ENCODE data around the gene MORC1. TPM values are rescaled to one million over a fixed set of nuclear protein-coding genes. Genes with fewer than 3 reads are reported as not detected.

MORC1 gene
- total RNA-seq, 2 experiments from 2014 or later: not detected

- Histone ChIP-seq H3K4me3 (ENCODE audit: low read length) (no peak overlapping the region), H3K9me3 (ENCODE audit: control insufficient read depth in 1 of 2, insufficient read depth in 1 of 2, low read length in 2 of 2) (no peaks in the 10 kb centered on the region), H3K36me3 (ENCODE audit: insufficient read depth, low read length) (no peaks in the 10 kb centered on the region), H3K27me3 (ENCODE audit: control insufficient read depth in 1 of 2, insufficient read depth in 2 of 2, low read length in 2 of 2) (no peaks in the 10 kb centered on the region), H3K4me1 (ENCODE audit: insufficient read depth, low read length) (no peaks in the 10 kb centered on the region), H3K27ac (ENCODE audit: low read depth in 1 of 2, low read length in 2 of 2) (no peak overlapping the region)
- H3K9me3 Mint-ChIP-seq: no peaks in the 10 kb centered on the region
- no peak for TF ChIP-seq CTCF (IDR thresholded peaks at IDR 0.05)
- intact Hi-C loops (cut with DNase I, micrococcal nuclease): no loop called here
- no peaks in the 10 kb centered on the region for H3K4me1 Mint-ChIP-seq (ENCODE audit: low read depth)
- ChIA-PET CTCF (no interaction called here), POLR2A (no interaction called here)
- no peaks in the 10 kb centered on the region for H3K36me3 Mint-ChIP-seq (ENCODE audit: low read depth)
- H3K4me3 Mint-ChIP-seq: no peak overlapping the region
- ATAC-seq (ENCODE audit: poor library complexity) (no peak), DNase-seq (no peak)
- peaks cover 9% of the 10 kb centered on the region for H3K27me3 Mint-ChIP-seq
- no peak overlapping the region for H3K27ac Mint-ChIP-seq
These were observed 8.4 kb downstream of the MORC1 start for GRCh38 chr3:109109574-109109973.

- Mint-ChIP-seq H3K36me3 (ENCODE audit: low read depth) (no peaks in the 10 kb centered on the region), H3K27ac (no peak overlapping the region), H3K9me3 (no peaks in the 10 kb centered on the region), H3K4me1 (ENCODE audit: low read depth) (no peaks in the 10 kb centered on the region), H3K27me3 (no peaks in the 10 kb centered on the region), H3K4me3 (no peak overlapping the region)
- DNase-seq (no peak), ATAC-seq (ENCODE audit: poor library complexity) (no peak)
- H3K4me1 ChIP-seq (ENCODE audit: insufficient read depth, low read length): no peaks in the 10 kb centered on the region
- no peak overlapping the region for H3K27ac ChIP-seq (ENCODE audit: low read depth in 1 of 2, low read length in 2 of 2)
- no peaks in the 10 kb centered on the region for H3K27me3 ChIP-seq (ENCODE audit: control insufficient read depth in 1 of 2, insufficient read depth in 2 of 2, low read length in 2 of 2)
- intact Hi-C loops (cut with DNase I, micrococcal nuclease): no loop called here
- no peaks in the 10 kb centered on the region for H3K9me3 ChIP-seq (ENCODE audit: control insufficient read depth in 1 of 2, insufficient read depth in 1 of 2, low read length in 2 of 2)
- POLR2A ChIA-PET: no interaction called here
- H3K4me3 ChIP-seq (ENCODE audit: low read length): no peak overlapping the region
- no peaks in the 10 kb centered on the region for H3K36me3 ChIP-seq (ENCODE audit: insufficient read depth, low read length)
- no peak for TF ChIP-seq CTCF (IDR thresholded peaks at IDR 0.05)
- CTCF ChIA-PET: no interaction called here
These were observed 19.8 kb downstream of the MORC1 start for GRCh38 chr3:109098079-109098644.

GRCh38 chr3:109095166-109095565 lies 22.8 kb downstream of the MORC1 start:
- H3K9me3 ChIP-seq (ENCODE audit: control insufficient read depth in 1 of 2, insufficient read depth in 1 of 2, low read length in 2 of 2): no peaks in the 10 kb centered on the region
- no peaks in the 10 kb centered on the region for H3K4me1 Mint-ChIP-seq (ENCODE audit: low read depth)
- no peak for DNase-seq
- H3K4me1 ChIP-seq (ENCODE audit: insufficient read depth, low read length): no peaks in the 10 kb centered on the region
- no peaks in the 10 kb centered on the region for H3K36me3 Mint-ChIP-seq (ENCODE audit: low read depth)
- ChIA-PET POLR2A (no interaction called here), CTCF (no interaction called here)
- H3K36me3 ChIP-seq (ENCODE audit: insufficient read depth, low read length): no peaks in the 10 kb centered on the region
- no peaks in the 10 kb centered on the region for H3K27me3 Mint-ChIP-seq
- no peak overlapping the region for H3K4me3 ChIP-seq (ENCODE audit: low read length)
- intact Hi-C loops (cut with DNase I, micrococcal nuclease): no loop called here
- no peak overlapping the region for H3K4me3 Mint-ChIP-seq
- TF ChIP-seq CTCF (IDR thresholded peaks at IDR 0.05): no peak
- no peak overlapping the region for H3K27ac ChIP-seq (ENCODE audit: low read depth in 1 of 2, low read length in 2 of 2)
- no peaks in the 10 kb centered on the region for H3K9me3 Mint-ChIP-seq
- H3K27ac Mint-ChIP-seq: no peak overlapping the region
- no peak for ATAC-seq (ENCODE audit: poor library complexity)
- H3K27me3 ChIP-seq (ENCODE audit: control insufficient read depth in 1 of 2, insufficient read depth in 2 of 2, low read length in 2 of 2): no peaks in the 10 kb centered on the region
